GM21717 (cell line): Measurements from ENCODE around the gene TKTL1.
"Not testable (repeated sequence)": the region's sequence is repeated elsewhere in the genome, so short reads cannot be mapped to it uniquely, and the experiment has no call there.

ENCODE experiments used
- ATAC-seq: cut with Tn5 transposase; IDR thresholded peaks from one replicate; pipeline ENCODE4 v1.9.1; 2021; ENCODE audit warnings: mild to moderate bottlenecking, moderate library complexity; ENCODE audit not compliant: unreplicated experiment

Gene TKTL1, protein sequence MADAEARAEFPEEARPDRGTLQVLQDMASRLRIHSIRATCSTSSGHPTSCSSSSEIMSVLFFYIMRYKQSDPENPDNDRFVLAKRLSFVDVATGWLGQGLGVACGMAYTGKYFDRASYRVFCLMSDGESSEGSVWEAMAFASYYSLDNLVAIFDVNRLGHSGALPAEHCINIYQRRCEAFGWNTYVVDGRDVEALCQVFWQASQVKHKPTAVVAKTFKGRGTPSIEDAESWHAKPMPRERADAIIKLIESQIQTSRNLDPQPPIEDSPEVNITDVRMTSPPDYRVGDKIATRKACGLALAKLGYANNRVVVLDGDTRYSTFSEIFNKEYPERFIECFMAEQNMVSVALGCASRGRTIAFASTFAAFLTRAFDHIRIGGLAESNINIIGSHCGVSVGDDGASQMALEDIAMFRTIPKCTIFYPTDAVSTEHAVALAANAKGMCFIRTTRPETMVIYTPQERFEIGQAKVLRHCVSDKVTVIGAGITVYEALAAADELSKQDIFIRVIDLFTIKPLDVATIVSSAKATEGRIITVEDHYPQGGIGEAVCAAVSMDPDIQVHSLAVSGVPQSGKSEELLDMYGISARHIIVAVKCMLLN

DNA sequence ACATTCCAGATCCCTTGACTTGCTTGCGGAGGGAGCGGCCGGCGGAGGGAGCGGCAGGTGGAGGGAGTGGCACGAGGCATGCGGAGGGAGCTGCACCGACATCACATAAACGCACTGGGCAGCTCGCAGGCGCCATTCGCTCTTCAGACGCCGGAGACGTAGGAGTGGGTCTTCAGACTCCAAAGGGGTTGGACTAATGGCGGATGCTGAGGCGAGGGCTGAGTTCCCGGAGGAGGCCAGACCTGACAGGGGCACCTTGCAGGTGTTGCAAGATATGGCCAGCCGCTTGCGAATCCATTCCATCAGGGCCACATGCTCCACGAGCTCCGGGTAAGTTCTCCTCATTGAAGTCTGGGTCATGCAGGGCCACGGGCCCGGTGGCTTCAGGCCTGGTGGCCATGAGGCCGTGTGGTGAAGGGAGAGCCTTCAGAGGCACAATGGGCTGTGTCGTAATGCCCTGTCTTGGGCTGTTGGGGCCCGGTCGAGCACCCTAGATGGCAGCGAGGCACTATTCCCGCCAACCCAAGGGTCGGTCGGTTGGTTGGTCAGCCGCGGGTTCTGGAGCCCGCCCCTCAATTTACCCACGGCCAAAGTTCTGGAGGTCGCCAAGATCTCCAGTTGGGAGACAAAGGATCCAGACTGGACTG is at the start of gene TKTL1:
TKTL1 (plus strand) TSS at position 132 of the 647 bp plus-strand sequence; CDS start at position 197, 65 bp downstream.
- no peak for ATAC-seq

GRCh38 chrX:154247377-154248045 is 48.1 kb upstream of the TKTL1 start:
- peak; percentile 73 for ATAC-seq

DNA sequence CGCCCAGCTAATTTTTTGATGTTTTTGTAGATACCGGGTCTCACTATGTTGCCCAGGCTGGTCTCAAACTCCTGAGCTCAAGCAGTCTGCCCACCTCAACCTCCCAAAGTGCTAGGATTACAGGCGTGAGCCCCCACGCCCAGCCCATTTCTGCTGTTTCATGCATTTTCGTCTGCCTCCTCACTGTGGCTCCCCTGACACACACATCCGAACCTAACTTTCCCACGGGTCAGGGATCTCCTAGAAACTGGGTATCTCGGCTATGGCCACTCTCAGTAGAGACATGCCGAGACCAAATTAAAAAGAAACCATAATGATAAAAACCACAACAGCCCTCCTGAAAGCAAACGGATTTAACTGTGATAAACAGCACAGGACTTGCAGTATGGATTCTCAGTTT is 47.5 kb upstream of the TKTL1 start:
- not testable (repeated sequence) for ATAC-seq

DNA sequence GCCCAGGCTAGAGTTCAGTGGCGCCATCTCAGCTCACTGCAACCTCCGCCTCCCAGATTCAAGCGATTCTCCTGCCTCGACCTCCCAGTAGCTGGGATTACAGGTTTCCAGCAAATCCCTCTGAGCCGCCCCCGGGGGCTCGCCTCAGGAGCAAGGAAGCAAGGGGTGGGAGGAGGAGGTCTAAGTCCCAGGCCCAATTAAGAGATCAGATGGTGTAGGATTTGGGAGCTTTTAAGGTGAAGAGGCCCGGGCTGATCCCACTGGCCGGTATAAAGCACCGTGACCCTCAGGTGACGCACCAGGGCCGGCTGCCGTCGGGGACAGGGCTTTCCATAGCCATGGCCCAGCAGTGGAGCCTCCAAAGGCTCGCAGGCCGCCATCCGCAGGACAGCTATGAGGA is 38.3 kb upstream of the TKTL1 start, which contains the start of gene OPN1MW3:
OPN1MW3 (plus strand) TSS at position 301 of the 400 bp plus-strand sequence; CDS start at position 339, 38 bp downstream.
- ATAC-seq: not testable (repeated sequence)

GRCh38 chrX:154258711-154259110 is 36.9 kb upstream of the TKTL1 start:
- ATAC-seq: not testable (repeated sequence)

- ATAC-seq: not testable (repeated sequence)
Observed at GRCh38 chrX:154263072-154263471, 32.5 kb upstream of the TKTL1 start.

DNA sequence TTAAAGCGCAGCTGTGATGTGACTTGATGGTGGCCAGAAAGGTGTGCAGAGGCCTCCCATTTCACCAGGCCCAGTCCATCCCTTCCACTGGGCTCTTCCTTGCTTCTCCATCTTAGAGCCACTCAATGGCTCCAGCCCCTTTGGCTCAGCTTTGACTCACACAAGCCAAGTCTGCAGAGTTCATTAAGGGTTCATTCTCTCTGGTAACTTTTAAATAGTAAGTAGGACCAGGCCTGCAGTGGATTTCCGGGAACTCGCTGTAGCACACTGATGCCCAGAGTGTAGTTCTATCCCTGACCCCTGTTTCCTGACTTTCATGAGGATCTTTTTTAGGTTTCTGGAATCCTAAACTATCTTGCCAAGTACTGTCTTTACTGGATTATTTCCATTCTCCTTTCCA is 26.4 kb upstream of the TKTL1 start:
- not testable (repeated sequence) for ATAC-seq

GRCh38 chrX:154284489-154285338 is 10.9 kb upstream of the TKTL1 start:
- ATAC-seq: peak; percentile 63

DNA sequence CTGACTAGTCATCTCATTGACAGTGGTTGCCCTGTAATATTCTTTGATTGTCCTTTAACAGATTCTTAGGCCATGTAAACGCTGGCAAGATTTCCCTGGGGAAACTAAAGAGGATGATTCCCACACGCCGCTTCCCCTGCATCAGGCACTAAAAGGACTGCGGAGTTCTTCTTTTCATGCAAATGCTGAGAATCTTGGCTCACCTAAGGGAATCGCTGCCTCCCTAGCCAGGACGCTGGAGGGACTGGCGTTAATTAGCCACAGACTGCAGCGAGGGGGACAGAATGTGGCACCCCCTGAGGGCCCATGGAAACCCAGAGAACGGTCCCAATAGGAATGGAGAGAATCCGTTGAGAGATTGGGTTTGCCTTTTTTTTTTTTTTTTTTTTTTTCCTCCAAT is 9.2 kb upstream of the TKTL1 start:
- ATAC-seq: not testable (repeated sequence)

- ATAC-seq: no peak
Observed at GRCh38 chrX:154294791-154295574, 612 bp upstream of the TKTL1 start, which contains the start of gene TEX28. TEX28 (minus strand) TSS chrX:154295124; CDS start chrX:154292117, 3,007 bp downstream.

GRCh38 chrX:154296731-154297130 is 1.1 kb downstream of the TKTL1 start:
- no peak for ATAC-seq

DNA sequence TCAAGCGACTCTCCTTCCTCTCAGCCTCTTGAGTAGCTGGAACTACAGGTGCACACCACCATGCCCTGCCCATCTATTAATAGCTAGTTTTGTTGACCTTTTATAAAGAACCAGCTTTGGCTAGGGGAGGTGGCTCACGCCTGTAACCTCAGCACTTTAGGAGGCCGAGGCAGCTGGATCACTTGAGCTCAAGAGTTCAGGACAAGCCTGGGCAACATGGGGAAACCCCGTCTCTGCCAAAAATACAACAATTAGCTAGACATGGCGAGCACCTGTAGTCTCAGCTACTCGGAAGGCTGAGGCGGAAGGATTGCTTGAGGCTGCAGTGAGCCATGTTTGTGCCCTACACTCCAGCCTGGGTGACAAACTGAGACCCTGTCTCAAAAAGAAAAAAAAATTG is 2.7 kb downstream of the TKTL1 start:
- ATAC-seq: no peak

GRCh38 chrX:154300816-154301215 is 5.2 kb downstream of the TKTL1 start:
- no peak for ATAC-seq

DNA sequence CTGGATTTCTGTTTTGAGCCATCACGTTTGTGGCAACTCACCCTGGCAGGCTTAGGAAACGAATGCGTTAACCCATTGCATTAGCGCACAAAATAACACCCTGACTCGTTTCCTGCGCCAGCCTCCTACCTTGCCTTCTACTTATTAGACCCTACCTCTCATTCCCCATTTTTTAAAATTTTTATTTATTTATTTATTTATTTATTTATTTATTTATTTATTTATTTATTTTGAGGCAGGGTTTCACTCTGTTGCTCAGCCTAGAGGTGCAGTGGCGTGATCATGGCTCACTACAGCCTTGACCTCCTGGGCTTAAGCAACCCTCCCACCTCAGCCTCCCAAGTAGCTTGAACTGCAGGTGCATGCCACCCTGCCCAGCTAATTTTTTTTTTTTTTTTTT is 7.4 kb downstream of the TKTL1 start:
- ATAC-seq: not testable (repeated sequence)

DNA sequence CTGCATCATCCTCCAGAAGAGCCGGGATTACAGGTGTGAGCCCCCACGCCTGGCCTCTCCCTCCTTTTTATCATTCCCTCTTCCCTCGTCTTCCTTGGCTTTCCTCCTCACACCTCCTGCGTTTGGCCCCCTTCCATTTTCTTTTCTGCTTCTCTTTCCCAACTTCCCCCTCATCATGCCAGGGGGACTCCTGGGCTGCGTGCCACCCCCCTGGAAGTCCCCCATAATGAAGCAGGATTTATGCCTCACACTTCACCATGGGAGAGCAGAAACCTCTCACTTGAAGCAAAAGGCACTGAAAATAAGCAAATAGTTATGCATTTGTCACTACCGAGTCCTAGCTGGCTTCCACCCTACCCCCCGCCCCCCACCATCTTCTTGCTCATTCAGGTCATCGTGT is 7.9 kb downstream of the TKTL1 start:
- no peak for ATAC-seq

GRCh38 chrX:154304846-154305245 is 9.3 kb downstream of the TKTL1 start:
- ATAC-seq: no peak

DNA sequence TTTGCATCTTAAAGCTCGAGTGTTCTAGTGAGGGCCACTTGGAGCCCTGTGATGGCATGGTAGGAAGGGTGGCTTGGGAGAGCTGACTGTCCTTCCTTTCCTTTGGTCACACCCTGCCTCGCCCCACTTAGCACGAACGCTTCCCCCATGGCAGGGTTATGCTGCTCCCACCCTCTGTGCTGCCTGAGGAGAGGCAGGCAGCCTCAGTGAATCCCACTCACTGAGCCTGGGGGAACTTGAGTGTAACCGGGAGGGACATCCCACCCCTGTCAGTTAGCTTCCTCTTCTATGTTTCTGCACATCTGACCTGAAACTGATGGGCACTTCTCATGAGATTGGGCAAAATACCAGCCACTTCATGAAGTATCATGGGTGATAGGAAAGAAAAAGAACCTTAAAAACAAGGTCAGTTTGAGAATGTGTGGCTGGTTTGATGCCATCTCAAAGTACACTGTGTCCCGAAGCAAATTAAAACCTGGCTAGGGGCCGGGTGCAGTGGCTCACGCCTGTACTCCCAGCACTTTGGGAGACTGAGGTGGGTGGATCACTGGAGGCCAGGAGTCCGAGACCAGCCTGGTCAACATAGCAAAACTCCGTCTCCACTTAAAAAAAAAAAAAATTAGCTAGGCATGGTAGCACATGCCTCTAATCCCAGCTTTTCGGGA is 10.1 kb downstream of the TKTL1 start:
- no peak for ATAC-seq

DNA sequence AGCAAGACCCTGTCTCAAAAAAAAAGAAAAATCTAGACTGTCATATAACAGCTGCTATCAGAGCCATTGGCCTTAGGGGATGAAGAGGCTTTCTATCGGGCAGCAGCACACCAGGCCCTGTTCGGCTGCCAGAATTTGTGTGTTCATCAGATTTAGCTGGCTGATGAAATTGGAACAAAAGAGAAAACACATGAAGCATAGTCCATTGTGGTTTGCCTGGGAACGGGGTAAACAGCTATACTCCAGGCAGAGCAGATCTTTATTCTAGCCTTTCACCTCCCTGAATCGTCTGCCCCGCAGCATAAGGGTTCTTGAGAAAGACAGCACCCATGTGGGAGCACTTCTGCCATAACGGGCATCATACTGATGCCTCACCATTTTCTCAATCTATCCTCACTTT is 11.6 kb downstream of the TKTL1 start:
- ATAC-seq: no peak
